ENCODE results near the gene NOC4L.

NOC4L gene

DNA sequence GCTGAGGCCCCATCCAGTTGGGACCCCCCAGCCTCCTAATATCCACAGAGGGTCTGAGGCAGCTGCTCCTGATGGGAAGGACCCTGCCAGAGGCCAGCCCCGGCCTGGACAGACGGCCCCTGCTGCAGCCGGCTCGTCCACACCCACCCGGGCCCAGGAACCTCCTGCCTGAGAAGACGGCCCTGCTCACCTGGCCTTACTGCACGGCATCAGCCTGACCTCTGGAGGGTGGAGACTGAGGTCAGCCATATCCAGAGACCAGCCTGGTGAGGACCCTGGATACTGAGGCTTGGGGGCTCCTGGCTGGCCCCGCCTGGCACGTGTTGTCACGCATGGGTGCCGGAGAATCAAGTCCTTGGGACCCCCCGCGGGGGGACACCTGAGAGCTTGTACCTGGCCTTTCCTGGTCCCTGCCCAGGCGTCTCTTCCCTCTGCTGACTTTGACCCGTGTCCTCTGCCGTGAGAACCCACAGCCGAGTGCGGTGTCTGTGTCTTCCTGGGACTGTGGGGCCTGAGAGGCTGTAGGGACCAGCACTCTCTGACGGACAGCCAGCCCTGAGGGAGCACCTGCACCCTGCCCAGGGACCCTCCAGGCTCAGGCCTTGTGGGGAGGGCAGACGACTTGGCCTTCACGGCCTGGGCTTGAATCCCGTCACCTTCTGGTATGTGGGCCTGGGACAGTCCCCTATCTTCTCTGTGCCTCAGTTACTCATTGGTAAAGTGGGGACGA, 57.3 kb downstream of the NOC4L start:
- no peak for DNase-seq

All from activated CD4-positive, alpha-beta T cell treated with anti-CD3 and anti-CD28 coated beads, Interleukin-2, amount 50 U/mL, for 4 hours (primary cell).